Astrocyte of the spinal cord (primary cell): ENCODE data around the gene SNED1.

Experiments used
- DNase-seq: peaks from one replicate; pipeline ENCODE4 v3.0.0; 2011; ENCODE audit warnings: low read depth, low spot score
- H3K4me3 ChIP-seq: 2 replicates; pipeline ENCODE4 v1.5.1; 2011; ENCODE audit warnings: low read depth, mild to moderate bottlenecking, low read length, moderate library complexity
- CTCF ChIP-seq: IDR thresholded peaks from 2 replicates; pipeline ENCODE4 v1.5.1; 2012; ENCODE audit warnings: low read depth, mild to moderate bottlenecking, low read length, inconsistent platforms
- in situ Hi-C: cut with HindIII; loops from 2 replicates; pipeline ENCODE4 v1.10.0; 2017; ENCODE audit warnings: low sequenced_read_pairs

SNED1 gene

GRCh38 chr2:241020629-241021190, 22.3 kb downstream of the SNED1 start:
- no peak for TF ChIP-seq CTCF
- in situ Hi-C loops: no loop called here
- no peak overlapping the region for H3K4me3 ChIP-seq
- DNase-seq: no peak

- DNase-seq: no peak
- no peak overlapping the region for H3K4me3 ChIP-seq
- no peak for TF ChIP-seq CTCF
- in situ Hi-C loops: no loop called here
Measured at GRCh38 chr2:241025639-241026038, 27.2 kb downstream of the SNED1 start.

GRCh38 chr2:241029599-241030332, 31.3 kb downstream of the SNED1 start:
- TF ChIP-seq CTCF: no peak
- no peak overlapping the region for H3K4me3 ChIP-seq
- in situ Hi-C loops: no loop called here
- no peak for DNase-seq

GRCh38 chr2:241030333-241030680, 31.9 kb downstream of the SNED1 start:
- in situ Hi-C loops: no loop called here

GRCh38 chr2:241030883-241031282, 32.5 kb downstream of the SNED1 start:
- in situ Hi-C loops: no loop called here
- no peak for TF ChIP-seq CTCF
- H3K4me3 ChIP-seq: no peak overlapping the region
- DNase-seq: no peak

More at GRCh38 chr2:241030333-241030680, 31.9 kb downstream of the SNED1 start:
- H3K4me3 ChIP-seq: no peak overlapping the region
- DNase-seq: no peak
- TF ChIP-seq CTCF: no peak

- in situ Hi-C loops: no loop called here
- no peak overlapping the region for H3K4me3 ChIP-seq
- no peak for TF ChIP-seq CTCF
- no peak for DNase-seq
Measured at GRCh38 chr2:241031436-241032165, 33.2 kb downstream of the SNED1 start.
